IMR-90 (cell line): ENCODE data around the gene ALKAL2. TPM values are rescaled to one million over a fixed set of nuclear protein-coding genes. Genes with fewer than 3 reads are reported as not detected.

Source experiments
- ATAC-seq: fragments of 200-7000 bp; cut with Tn5 transposase; 2 replicates; pipeline ENCODE4 v1.9.1; 2020; ENCODE audit warnings: low read depth, mild to moderate bottlenecking, moderate library complexity
- BruUV-seq: library from RNA; stranded (reverse); fragments of 400-500 nt; replicated peaks from 2 replicates; lab custom pipeline; 2021; lab: Mats Ljungman, UMichigan
- CTCF ChIA-PET: fragments of 300-600 bp; formaldehyde crosslinking; extraction: SDS; loops from one replicate; lab custom pipeline; 2021; ENCODE audit warnings: antibody characterized with exemption; lab: Yijun Ruan, JAX
- POLR2A ChIA-PET: fragments of 300-600 bp; sonication (Branson Sonifier 250); formaldehyde crosslinking; loops from one replicate; lab custom pipeline; 2022; ENCODE audit warnings: antibody characterized with exemption; ENCODE audit not compliant: unreplicated experiment; lab: Charles Lee
- DNase-seq: peaks from one replicate; pipeline ENCODE4 v3.0.0; 2013
- H2AFZ ChIP-seq: replicated peaks from 2 replicates; pipeline ENCODE3; 2013; ENCODE audit warnings: low read length, mild to moderate bottlenecking; ENCODE audit not compliant: poor library complexity
- H2AK5ac ChIP-seq: 2 replicates; pipeline ENCODE4 v1.6.1; 2013; ENCODE audit warnings: low read depth, low read length, inconsistent platforms
- H2AK9ac ChIP-seq: replicated peaks from 2 replicates; pipeline ENCODE3; 2013; ENCODE audit warnings: mild to moderate bottlenecking, low read depth, low read length, moderate library complexity; ENCODE audit not compliant: poor library complexity
- H2BK120ac ChIP-seq: 2 replicates; pipeline ENCODE4 v1.6.1; 2013; ENCODE audit warnings: low read depth, low read length, inconsistent platforms
- H2BK15ac ChIP-seq: 3 replicates; pipeline ENCODE4 v1.6.1; 2013; ENCODE audit warnings: low read depth, low read length, inconsistent platforms
- H2BK20ac ChIP-seq: 2 replicates; pipeline ENCODE4 v1.6.1; 2013; ENCODE audit warnings: low read depth, mild to moderate bottlenecking, inconsistent platforms, low read length, moderate library complexity
- H2BK5ac ChIP-seq: 2 replicates; pipeline ENCODE4 v1.6.1; 2013; ENCODE audit warnings: mild to moderate bottlenecking, low read depth, low read length, inconsistent platforms; ENCODE audit not compliant: poor library complexity, severe bottlenecking
- H3K14ac ChIP-seq: replicated peaks from 2 replicates; pipeline ENCODE4 v1.6.1; 2013; ENCODE audit warnings: low read depth, low read length, inconsistent platforms
- H3K18ac ChIP-seq: 2 replicates; pipeline ENCODE4 v1.6.1; 2013; ENCODE audit warnings: low read depth, low read length, control low read depth
- H3K23ac ChIP-seq: 2 replicates; pipeline ENCODE4 v1.6.1; 2013; ENCODE audit warnings: low read depth, low read length, inconsistent platforms
- H3K27ac ChIP-seq: 2 replicates; pipeline ENCODE4 v1.5.1; 2013; ENCODE audit warnings: mild to moderate bottlenecking, control low read depth, low read length; ENCODE audit not compliant: insufficient read depth
- H3K27me3 ChIP-seq: 2 replicates; pipeline ENCODE4 v1.6.1; 2013; ENCODE audit warnings: low read length; ENCODE audit not compliant: control insufficient read depth, insufficient read depth
- H3K36me3 ChIP-seq: 2 replicates; pipeline ENCODE4 v1.6.1; 2013; ENCODE audit warnings: low read length, mixed read lengths; ENCODE audit not compliant: control insufficient read depth, insufficient read depth
- H3K4ac ChIP-seq: 2 replicates; pipeline ENCODE4 v1.6.1; 2013; ENCODE audit warnings: low read depth, low read length, inconsistent platforms
- H3K4me1 ChIP-seq: 2 replicates; pipeline ENCODE4 v1.6.1; 2013; ENCODE audit warnings: low read length, mixed read lengths; ENCODE audit not compliant: control insufficient read depth, insufficient read depth
- H3K4me2 ChIP-seq: 2 replicates; pipeline ENCODE4 v1.6.1; 2013; ENCODE audit warnings: low read depth, mild to moderate bottlenecking, control low read depth, low read length, moderate library complexity
- H3K4me3 ChIP-seq: 2 replicates; pipeline ENCODE4 v1.5.1; 2013; ENCODE audit warnings: low read depth, mild to moderate bottlenecking, control low read depth, low read length, moderate library complexity; ENCODE audit not compliant: insufficient read depth
- H3K56ac ChIP-seq: 2 replicates; pipeline ENCODE4 v1.6.1; 2013; ENCODE audit warnings: low read length, inconsistent platforms; ENCODE audit not compliant: insufficient read depth; ENCODE audit errors: extremely low read depth
- H3K79me1 ChIP-seq, 2 experiments: 2 replicates each; pipeline ENCODE4 v1.6.1; 2013; ENCODE audit warnings: low read length in 2 of 2, inconsistent platforms in 1 of 2, low read depth in 1 of 2
- H3K9ac ChIP-seq: 2 replicates; pipeline ENCODE4 v1.6.1; 2013; ENCODE audit warnings: low read depth, low read length, control low read depth
- H3K9me1 ChIP-seq: 2 replicates; pipeline ENCODE4 v1.6.1; 2013; ENCODE audit warnings: low read length, inconsistent platforms; ENCODE audit not compliant: insufficient read depth
- H3K9me3 ChIP-seq: 2 replicates; pipeline ENCODE4 v1.6.1; 2013; ENCODE audit warnings: low read length; ENCODE audit not compliant: control insufficient read depth, insufficient read depth
- H4K20me1 ChIP-seq: 2 replicates; pipeline ENCODE4 v1.6.1; 2013; ENCODE audit warnings: low read length, inconsistent platforms; ENCODE audit not compliant: insufficient read depth
- H4K5ac ChIP-seq: 2 replicates; pipeline ENCODE4 v1.6.1; 2013; ENCODE audit warnings: mild to moderate bottlenecking, low read depth, low read length, control low read depth
- H4K8ac ChIP-seq, 2 experiments: 2 replicates each; pipeline ENCODE4 v1.6.1; 2013; ENCODE audit warnings: low read depth in 2 of 2, low read length in 2 of 2, control low read depth in 1 of 2, inconsistent platforms in 1 of 2
- H4K91ac ChIP-seq: 2 replicates; pipeline ENCODE4 v1.6.1; 2013; ENCODE audit warnings: low read depth, low read length, inconsistent platforms; ENCODE audit not compliant: insufficient read depth
- CTCF ChIP-seq: conservative IDR thresholded peaks from 2 replicates; pipeline ENCODE4 v1.5.1; 2012; ENCODE audit warnings: mild to moderate bottlenecking, low read depth, low read length, improper control_type of control experiment
- FOS ChIP-seq: fragments of 150-350 bp; IDR thresholded peaks from 2 replicates; pipeline ENCODE4 v1.6.1; 2016; ENCODE audit warnings: low read depth, low read length
- MXI1 ChIP-seq: IDR thresholded peaks from 2 replicates; pipeline ENCODE4 v1.6.1; 2012; ENCODE audit warnings: low read depth, mild to moderate bottlenecking, low read length, moderate library complexity, borderline replicate concordance
- RCOR1 ChIP-seq: IDR thresholded peaks from 2 replicates; pipeline ENCODE4 v1.6.1; 2012; ENCODE audit warnings: mild to moderate bottlenecking, low read length, improper control_type of control experiment; ENCODE audit not compliant: insufficient replicate concordance
- USF2 ChIP-seq: fragments of 150-350 bp; IDR thresholded peaks from 2 replicates; pipeline ENCODE4 v1.6.1; 2017; ENCODE audit warnings: mild to moderate bottlenecking, antibody characterized with exemption, low read length, low read depth
- WGBS, 2 experiments: methylation state at CpG; one replicate each; pipeline versions ENCODE4 v1.1.5 to v1.1.7; 2013; ENCODE audit warnings: missing lambda C conversion rate in 2 of 2; ENCODE audit not compliant: insufficient read length in 1 of 2; ENCODE audit errors: extremely low coverage in 2 of 2; 5-methylcytosine and 5-hydroxymethylcytosine counted together
- dilution Hi-C: fragments of 300-500 bp; cut with HindIII; formaldehyde crosslinking; loops from one replicate; pipeline ENCODE4 v1.14.3; 2018; ENCODE audit warnings: low sequenced_read_pairs; ENCODE audit not compliant: unreplicated experiment
- in situ Hi-C: fragments of 300-500 bp; cut with MboI; formaldehyde crosslinking; loops from 3 replicates; pipeline ENCODE4 v1.14.3; 2019; ENCODE audit warnings: low sequenced_read_pairs, inconsistent platforms, mixed read lengths
- intact Hi-C: fragments of 100-400 bp; cut with micrococcal nuclease; formaldehyde crosslinking; loops from 2 replicates; pipeline ENCODE4 v1.10.0; 2022
- polyA plus RNA-seq, 3 experiments: library from polyadenylated mRNA; depleted of rRNA; stranded (reverse); fragments of >200 nt; gene quantifications; 2 replicates each; pipeline ENCODE4 v1.2.3, GENCODE V29; 2012; ENCODE audit warnings: low replicate concordance in 1 of 3
- total RNA-seq: library from RNA; depleted of rRNA; stranded (reverse); fragments of >200 nt; gene quantifications from 2 replicates; pipeline ENCODE4 v1.2.3, GENCODE V29; 2012

ALKAL2 gene
- total and polyA plus RNA-seq, 2 of the 4 experiments (the other 2 are of a cell fraction), result not detected

- TF ChIP-seq USF2, result no peak
Measured at GRCh38 chr2:317501-318424, 29.9 kb upstream of the ALKAL2 start (continued).

DNA sequence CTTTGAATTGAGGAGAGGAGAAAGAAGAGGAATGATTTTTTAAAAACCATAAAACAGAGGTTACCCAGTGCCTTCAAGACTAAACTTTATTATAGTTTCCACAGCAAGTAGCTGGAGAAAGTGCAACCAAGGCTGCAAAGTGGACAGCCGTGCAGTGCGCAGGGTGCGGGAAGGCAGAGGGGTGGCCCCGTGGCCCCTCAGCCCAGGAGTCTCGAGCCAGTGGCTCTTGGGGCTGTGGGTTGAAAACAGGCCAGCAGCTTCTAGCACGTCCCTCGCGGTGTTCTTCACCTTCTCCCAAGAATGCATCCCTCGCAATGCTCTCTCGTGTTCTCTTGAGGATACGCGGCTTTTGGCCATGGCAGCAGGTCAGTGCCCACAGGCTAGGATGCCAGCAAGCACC is 28.5 kb upstream of the ALKAL2 start:
- Histone ChIP-seq H3K27ac (no peak overlapping the region), H2BK120ac (no peak overlapping the region), H3K27me3 (no peaks in the 10 kb centered on the region), H3K4ac (no peak overlapping the region), H4K5ac (no peak overlapping the region), H4K8ac (no peak overlapping the region), H3K23ac (no peak overlapping the region), H2BK5ac (no peak overlapping the region), H3K56ac (no peak overlapping the region), H3K9ac (no peak overlapping the region), H3K18ac (no peak overlapping the region), H3K14ac (no peak overlapping the region), H4K20me1 (no peaks in the 10 kb centered on the region), H2AK5ac (no peak overlapping the region), H2AFZ (no peak overlapping the region), H3K9me1 (no peaks in the 10 kb centered on the region), H3K79me1 (no peaks in the 10 kb centered on the region), H2BK15ac (no peak overlapping the region), H3K4me2 (no peak overlapping the region), H3K9me3 (peaks cover 34% of the 10 kb centered on the region), H2BK20ac (no peak overlapping the region), H4K91ac (no peak overlapping the region), H2AK9ac (no peak overlapping the region), H3K4me3 (no peak overlapping the region), H3K4me1 (no peaks in the 10 kb centered on the region), H3K36me3 (no peaks in the 10 kb centered on the region)
- no TSS peak for BruUV-seq
- no CpG with 5 or more reads among the region's 12 CpGs for WGBS, 2 experiments
- dilution Hi-C loops, result no loop called here
- in situ Hi-C loops, result no loop called here
- ChIA-PET POLR2A (no interaction called here), CTCF (no interaction called here)
- no peak for TF ChIP-seq RCOR1
- TF ChIP-seq FOS, result no peak
- TF ChIP-seq MXI1, result no peak
- TF ChIP-seq CTCF, result no peak
- intact Hi-C loops, result no loop called here
- ATAC-seq, result no peak
- DNase-seq, result no peak
